CD14-positive monocyte (primary cell): Measurements from ENCODE around the gene ZNF436. TPM values are rescaled to one million over a fixed set of nuclear protein-coding genes. Genes with fewer than 3 reads are reported as not detected.
A peak's percentile ranks its signal among the peaks of the same experiment; 100 is the strongest.

Experiments
- DNase-seq, 3 donors: peaks; one replicate each; pipeline ENCODE4 v3.0.0-alpha.2; 2011 to 2022
- H2AFZ ChIP-seq: 2 replicates; pipeline ENCODE4 v1.6.0; 2012; ENCODE audit warnings: mild to moderate bottlenecking, low read depth, low read length, inconsistent platforms; ENCODE audit not compliant: insufficient read depth, poor library complexity, severe bottlenecking
- H3K27ac ChIP-seq, 2 donors: 1 replicate in 1 of 2; 2 replicates in 1 of 2; pipeline ENCODE4 v1.5.1; 2012 to 2013; ENCODE audit warnings: low read length in 2 of 2, control low read depth in 1 of 2, inconsistent platforms in 1 of 2, low read depth in 1 of 2, mild to moderate bottlenecking in 1 of 2
- H3K27me3 ChIP-seq, 2 donors: one replicate each; pipeline versions ENCODE4 v1.6.0 to v1.6.1; 2011 to 2013; ENCODE audit warnings: low read length in 2 of 2; ENCODE audit not compliant: control insufficient read depth in 2 of 2, insufficient read depth in 2 of 2
- H3K36me3 ChIP-seq, 2 donors: replicated peaks in 1 of 2; 1 replicate in 1 of 2; 2 replicates in 1 of 2; pipeline versions ENCODE4 v1.5.1 to v1.6.1; 2012 to 2013; ENCODE audit warnings: low read length in 2 of 2, control low read depth in 1 of 2, inconsistent platforms in 1 of 2, mild to moderate bottlenecking in 1 of 2; ENCODE audit not compliant: insufficient read depth in 2 of 2, control insufficient read depth in 1 of 2
- H3K4me1 ChIP-seq, 2 donors: 1 replicate in 1 of 2; 2 replicates in 1 of 2; pipeline versions ENCODE4 v1.5.1 to v1.6.1; 2012 to 2013; ENCODE audit warnings: low read length in 2 of 2, control low read depth in 1 of 2, inconsistent platforms in 1 of 2, mild to moderate bottlenecking in 1 of 2, moderate library complexity in 1 of 2; ENCODE audit not compliant: insufficient read depth in 2 of 2, control insufficient read depth in 1 of 2
- H3K4me2 ChIP-seq: replicated peaks from 2 replicates; pipeline ENCODE3; 2012; ENCODE audit warnings: low read length, moderate library complexity, mild to moderate bottlenecking; ENCODE audit not compliant: poor library complexity, severe bottlenecking; ENCODE audit errors: extremely low read depth
- H3K4me3 ChIP-seq, 3 experiments: fragments of 200-600 bp in 1 of 3; sonication (generic) in 1 of 3; replicated peaks in 1 of 3; 1 replicate in 2 of 3; 2 replicates in 1 of 3; pipeline ENCODE4 v1.5.1; 2011 to 2013; ENCODE audit warnings: low read length in 3 of 3, mild to moderate bottlenecking in 3 of 3, control low read depth in 2 of 3, low read depth in 2 of 3, inconsistent platforms in 1 of 3, moderate library complexity in 1 of 3
- H3K79me2 ChIP-seq: 2 replicates; pipeline ENCODE4 v1.6.0; 2012; ENCODE audit warnings: mild to moderate bottlenecking, control low read depth, inconsistent platforms, low read length, moderate library complexity; ENCODE audit not compliant: insufficient read depth
- H3K9ac ChIP-seq: 2 replicates; pipeline ENCODE4 v1.6.0; 2017; ENCODE audit warnings: low read length, mild to moderate bottlenecking; ENCODE audit not compliant: insufficient read depth, poor library complexity, severe bottlenecking
- H3K9me3 ChIP-seq, 2 donors: replicated peaks in 1 of 2; 1 replicate in 1 of 2; 2 replicates in 1 of 2; pipeline versions ENCODE4 v1.5.1 to v1.6.1; 2012 to 2013; ENCODE audit warnings: low read length in 2 of 2, control low read depth in 1 of 2; ENCODE audit not compliant: control insufficient read depth in 1 of 2, insufficient read depth in 1 of 2
- H4K20me1 ChIP-seq: 2 replicates; pipeline ENCODE4 v1.6.0; 2012; ENCODE audit warnings: mild to moderate bottlenecking, low read length, control low read depth, moderate library complexity; ENCODE audit not compliant: insufficient read depth
- H3K27ac Mint-ChIP-seq, 7 donors: one replicate each; pipeline ENCODE4 v1.8.0; 2020; ENCODE audit warnings: mild to moderate bottlenecking in 7 of 7, mixed read lengths in 7 of 7, moderate library complexity in 6 of 7, inconsistent platforms in 2 of 7
- H3K27me3 Mint-ChIP-seq, 3 donors: one replicate each; pipeline ENCODE4 v1.8.0; 2021 to 2022; ENCODE audit warnings: low read depth in 3 of 3, mild to moderate bottlenecking in 3 of 3, mixed read lengths in 3 of 3, moderate library complexity in 3 of 3, inconsistent platforms in 1 of 3
- H3K36me3 Mint-ChIP-seq, 2 donors: one replicate each; pipeline ENCODE4 v1.8.0; 2020; ENCODE audit warnings: mixed read lengths in 2 of 2, inconsistent platforms in 1 of 2, mild to moderate bottlenecking in 1 of 2
- H3K4me1 Mint-ChIP-seq: one replicate; pipeline ENCODE4 v1.8.0; 2020; ENCODE audit warnings: mild to moderate bottlenecking, mixed read lengths
- H3K4me3 Mint-ChIP-seq, 2 donors: one replicate each; pipeline ENCODE4 v1.8.0; 2020; ENCODE audit warnings: mild to moderate bottlenecking in 2 of 2, mixed read lengths in 2 of 2, moderate library complexity in 1 of 2
- H3K9me3 Mint-ChIP-seq, 7 donors: one replicate each; pipeline ENCODE4 v1.8.0; 2020 to 2022; ENCODE audit warnings: mixed read lengths in 7 of 7, mild to moderate bottlenecking in 6 of 7, moderate library complexity in 6 of 7, inconsistent platforms in 2 of 7
- CTCF ChIP-seq: fragments of 200-600 bp; IDR thresholded peaks from one replicate; pipeline ENCODE4 v1.8.0; 2022; ENCODE audit warnings: antibody characterized with exemption, mild to moderate bottlenecking
- WGBS: methylation state at CpG from one replicate; pipeline ENCODE4 v1.1.5; 2013; ENCODE audit warnings: missing lambda C conversion rate; ENCODE audit not compliant: insufficient coverage; 5-methylcytosine and 5-hydroxymethylcytosine counted together
- intact Hi-C, 2 donors: fragments of 100-400 bp; cut with micrococcal nuclease; formaldehyde crosslinking; loops; one replicate each; pipeline versions ENCODE4 v1.15.0 to v1.15.1; 2023
- polyA plus RNA-seq, 3 donors: library from polyadenylated mRNA; depleted of rRNA in 1 of 3; unstranded in 2 of 3; stranded (reverse) in 1 of 3; fragments of 300-500 nt in 2 of 3; fragments of >200 nt in 1 of 3; fragmentation: Illumina TruSeq in 2 of 3; gene quantifications; 1 replicate in 2 of 3; 2 replicates in 1 of 3; pipeline ENCODE4 v1.2.3, GENCODE V29; 2012 to 2021

ZNF436 gene
- polyA plus RNA-seq, 3 donors = 1.4 to 2.4 (median 2.0) TPM

- H3K9me3 ChIP-seq = no peaks in the 10 kb centered on the region
- H3K4me2 ChIP-seq = peak overlapping the region; percentile 55
- H3K27ac ChIP-seq = peak overlapping the region; percentile 57 to 82
- H3K4me3 Mint-ChIP-seq = no peak overlapping the region
- TF ChIP-seq CTCF = no peak
- DNase-seq = peak; percentile 47 to 77 (median 56)
- no peaks in the 10 kb centered on the region for H3K36me3 ChIP-seq
- H3K9me3 Mint-ChIP-seq = no peaks in the 10 kb centered on the region
- no peaks in the 10 kb centered on the region for H3K27me3 ChIP-seq
- H3K9ac ChIP-seq = peak overlapping the region; percentile 37
- H3K27me3 Mint-ChIP-seq = peaks cover 0 to 1% (median 0%) of the 10 kb centered on the region in 3 donors
- H2AFZ ChIP-seq = peak overlapping the region; percentile 65
- H3K4me3 ChIP-seq = peak overlapping the region in 1 of 3 experiments; percentile 45
- H3K4me1 ChIP-seq = peaks cover 32 to 38% of the 10 kb centered on the region in 2 donors
- H3K27ac Mint-ChIP-seq = peak overlapping the region; percentile 74 to 93 (median 89)
- H3K4me1 Mint-ChIP-seq = peaks cover 43% of the 10 kb centered on the region
- intact Hi-C loops = loop anchor here in 1 of 2 donors (5.0 kb wide), 1 partner anchor 61 kb away; the partner anchor contains the start of gene HNRNPR
- no peaks in the 10 kb centered on the region for H4K20me1 ChIP-seq
- no peaks in the 10 kb centered on the region for H3K36me3 Mint-ChIP-seq
- no peaks in the 10 kb centered on the region for H3K79me2 ChIP-seq
- WGBS = 12% methylated on average over 3 of the region's 6 CpGs
Measured at GRCh38 chr1:23403038-23403336, 33.4 kb upstream of the ZNF436 start.

GRCh38 chr1:23402286-23403037, 32.8 kb upstream of the ZNF436 start:
- 19% methylated on average over 7 of the region's 11 CpGs for WGBS
- Histone ChIP-seq H4K20me1 (no peaks in the 10 kb centered on the region), H2AFZ (peak overlapping the region; percentile 65), H3K9me3 (no peaks in the 10 kb centered on the region), H3K4me1 (peaks cover 32 to 38% of the 10 kb centered on the region in 2 donors), H3K79me2 (no peaks in the 10 kb centered on the region), H3K36me3 (no peaks in the 10 kb centered on the region), H3K4me2 (peak overlapping the region; percentile 55), H3K27me3 (no peaks in the 10 kb centered on the region), H3K27ac (peak overlapping the region; percentile 57 to 82), H3K9ac (peak overlapping the region; percentile 37), H3K4me3 (peak overlapping the region in 1 of 3 experiments; percentile 45)
- peaks cover 43% of the 10 kb centered on the region for H3K4me1 Mint-ChIP-seq
- peak overlapping the region; percentile 74 to 93 (median 89) for H3K27ac Mint-ChIP-seq
- TF ChIP-seq CTCF = no peak
- no peaks in the 10 kb centered on the region for H3K36me3 Mint-ChIP-seq
- H3K4me3 Mint-ChIP-seq = peak overlapping the region; percentile 57 to 76
- intact Hi-C loops = loop anchor here in 1 of 2 donors (5.0 kb wide), 1 partner anchor 60 kb away; the partner anchor contains the start of gene HNRNPR
- DNase-seq = peak; percentile 74 to 85 (median 80)
- no peaks in the 10 kb centered on the region for H3K9me3 Mint-ChIP-seq
- H3K27me3 Mint-ChIP-seq = peaks cover 0 to 3% (median 1%) of the 10 kb centered on the region in 3 donors
